Ureter (tissue), 1 donor: ENCODE data around the gene P3H3. TPM values are rescaled to one million over a fixed set of nuclear protein-coding genes. Genes with fewer than 3 reads are reported as not detected.

Source experiments
- DNase-seq: peaks from one replicate; pipeline ENCODE4 v3.0.0-alpha.2; 2020; ENCODE audit warnings: low spot score
- total RNA-seq: library from RNA; stranded (reverse); gene quantifications from one replicate; pipeline ENCODE4 v1.2.4, GENCODE V29; 2023
- donor health status: DM: yes; HTN: yes; CAD: no.

Gene P3H3
- total RNA-seq: 27.9 TPM

- DNase-seq: no peak
Observed at GRCh38 chr12:6827982-6828780, at the start of gene P3H3. Gene P3H3 (plus strand): TSS chr12:6828407. CDS start chr12:6828441, 34 bp downstream.

GRCh38 chr12:6778574-6779550, 49.3 kb upstream of the P3H3 start:
- DNase-seq: peak; percentile 96

- DNase-seq: no peak
Observed at GRCh38 chr12:6779708-6780432, 48.3 kb upstream of the P3H3 start.

GRCh38 chr12:6780573-6780972, 47.6 kb upstream of the P3H3 start:
- DNase-seq: no peak

GRCh38 chr12:6782119-6782518, 46.1 kb upstream of the P3H3 start:
- DNase-seq: no peak

- no peak for DNase-seq
Observed at GRCh38 chr12:6782850-6783566, 45.2 kb upstream of the P3H3 start.

GRCh38 chr12:6783828-6784227, 44.4 kb upstream of the P3H3 start:
- no peak for DNase-seq

- no peak for DNase-seq
Observed at GRCh38 chr12:6784296-6784695, 43.9 kb upstream of the P3H3 start.

- no peak for DNase-seq
Observed at GRCh38 chr12:6784761-6785160, 43.4 kb upstream of the P3H3 start.

- no peak for DNase-seq
Observed at GRCh38 chr12:6786416-6787094, 41.7 kb upstream of the P3H3 start.

GRCh38 chr12:6787309-6787708, 40.9 kb upstream of the P3H3 start:
- DNase-seq: no peak

GRCh38 chr12:6788972-6789924, 39.0 kb upstream of the P3H3 start, which contains the start of gene CD4:
Gene CD4 (plus strand): TSS chr12:6789528. CDS start chr12:6800139, 10,611 bp downstream.
- peak; percentile 78 for DNase-seq

GRCh38 chr12:6790496-6791150, 37.6 kb upstream of the P3H3 start:
- no peak for DNase-seq

- no peak for DNase-seq
Observed at GRCh38 chr12:6791931-6792520, 36.2 kb upstream of the P3H3 start.

- DNase-seq: no peak
Observed at GRCh38 chr12:6792522-6793201, 35.5 kb upstream of the P3H3 start.

GRCh38 chr12:6795088-6795487, 33.1 kb upstream of the P3H3 start:
- DNase-seq: no peak

GRCh38 chr12:6796576-6796975, 31.6 kb upstream of the P3H3 start:
- DNase-seq: no peak

- no peak for DNase-seq
Observed at GRCh38 chr12:6799147-6799546, 29.1 kb upstream of the P3H3 start.
